SK-N-SH treated with all-trans-retinoic acid at 6 μM for 48 hours (cell line): Measurements from ENCODE around the gene PPP2R1B.

Source experiments
- CSDC2 ChIP-seq: fragments of 250-450 bp; sonication (Bioruptor Pico); IDR thresholded peaks from 2 replicates; pipeline ENCODE4 v1.5.0; 2020; ENCODE audit warnings: mild to moderate bottlenecking, moderate library complexity
- GLIS3 ChIP-seq: fragments of 250-450 bp; sonication (Bioruptor Pico); IDR thresholded peaks from 2 replicates; pipeline ENCODE4 v1.5.0; 2020; ENCODE audit warnings: mild to moderate bottlenecking, moderate library complexity
- OSR1 ChIP-seq: fragments of 250-450 bp; sonication (Bioruptor Pico); IDR thresholded peaks from 2 replicates; pipeline ENCODE4 v1.8.0; 2022; ENCODE audit warnings: moderate library complexity, mild to moderate bottlenecking, inconsistent platforms
- ZFP3 ChIP-seq: fragments of 250-450 bp; sonication (Bioruptor Pico); IDR thresholded peaks from 2 replicates; pipeline ENCODE4 v1.5.0; 2020; ENCODE audit warnings: mild to moderate bottlenecking, moderate library complexity
- ZFP30 ChIP-seq: fragments of 450-650 bp; formaldehyde crosslinking; IDR thresholded peaks from 2 replicates; pipeline ENCODE4 v1.5.0; 2022; ENCODE audit warnings: mild to moderate bottlenecking, moderate library complexity
- ZNF8 ChIP-seq: fragments of 450-650 bp; formaldehyde crosslinking; IDR thresholded peaks from 2 replicates; pipeline ENCODE4 v1.5.0; 2020; ENCODE audit warnings: mild to moderate bottlenecking, moderate library complexity
- TF ChIP-seq, protein P1 (sequence below): fragments of 250-450 bp; sonication (Bioruptor Pico); IDR thresholded peaks from 2 replicates; pipeline ENCODE4 v1.8.0; 2020; ENCODE audit warnings: mild to moderate bottlenecking, moderate library complexity, borderline replicate concordance

- no peak for TF ChIP-seq ZFP3 (CRISPR knock-in tag)
- TF ChIP-seq, protein P1, sequence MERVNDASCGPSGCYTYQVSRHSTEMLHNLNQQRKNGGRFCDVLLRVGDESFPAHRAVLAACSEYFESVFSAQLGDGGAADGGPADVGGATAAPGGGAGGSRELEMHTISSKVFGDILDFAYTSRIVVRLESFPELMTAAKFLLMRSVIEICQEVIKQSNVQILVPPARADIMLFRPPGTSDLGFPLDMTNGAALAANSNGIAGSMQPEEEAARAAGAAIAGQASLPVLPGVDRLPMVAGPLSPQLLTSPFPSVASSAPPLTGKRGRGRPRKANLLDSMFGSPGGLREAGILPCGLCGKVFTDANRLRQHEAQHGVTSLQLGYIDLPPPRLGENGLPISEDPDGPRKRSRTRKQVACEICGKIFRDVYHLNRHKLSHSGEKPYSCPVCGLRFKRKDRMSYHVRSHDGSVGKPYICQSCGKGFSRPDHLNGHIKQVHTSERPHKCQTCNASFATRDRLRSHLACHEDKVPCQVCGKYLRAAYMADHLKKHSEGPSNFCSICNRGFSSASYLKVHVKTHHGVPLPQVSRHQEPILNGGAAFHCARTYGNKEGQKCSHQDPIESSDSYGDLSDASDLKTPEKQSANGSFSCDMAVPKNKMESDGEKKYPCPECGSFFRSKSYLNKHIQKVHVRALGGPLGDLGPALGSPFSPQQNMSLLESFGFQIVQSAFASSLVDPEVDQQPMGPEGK (CRISPR knock-in tag), result no peak
- no peak for TF ChIP-seq OSR1 (CRISPR knock-in tag)
- no peak for TF ChIP-seq CSDC2 (CRISPR knock-in tag)
- TF ChIP-seq ZNF8, result no peak
- no peak for TF ChIP-seq ZFP30 (CRISPR knock-in tag)
- TF ChIP-seq GLIS3 (CRISPR knock-in tag), result no peak
Observed at GRCh38 chr11:111736621-111737443, 29.4 kb downstream of the PPP2R1B start.
